ENCODE data around the gene RSBN1. TPM values are rescaled to one million over a fixed set of nuclear protein-coding genes. Genes with fewer than 3 reads are reported as not detected.

The RSBN1 gene
- total RNA-seq, 2 donors from 2014 or later: 16.1 to 23.5 TPM

DNA sequence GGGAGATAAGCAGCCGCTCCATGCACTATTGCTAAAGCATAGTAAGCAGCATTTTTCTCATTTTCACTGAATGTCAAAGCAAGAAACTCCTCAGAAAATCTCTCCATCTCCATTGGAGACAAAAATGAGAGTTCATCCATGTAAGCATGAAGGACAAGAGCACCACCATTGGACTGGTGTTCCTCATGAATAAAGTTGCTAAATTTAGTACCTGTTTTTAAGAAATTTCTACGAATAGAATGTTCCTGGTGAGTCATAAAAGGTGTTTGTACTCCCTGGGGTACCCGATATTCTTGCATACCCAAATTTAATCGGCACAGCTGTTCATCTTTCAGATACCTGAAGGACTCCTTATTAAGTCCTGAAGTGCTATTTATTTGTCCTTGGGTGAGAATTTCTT is 14.8 kb downstream of the RSBN1 start:
- Histone ChIP-seq H3K4me3 (no peak overlapping the region), H3K36me3 (peaks cover 6% of the 10 kb centered on the region), H3K27me3 (replicated peaks; ENCODE audit: insufficient read depth) (no peaks in the 10 kb centered on the region), H3K4me1 (ENCODE audit: control insufficient read depth in 1 of 2, low read depth in 2 of 2) (peaks cover 29 to 51% of the 10 kb centered on the region in 2 donors), H3K27ac (no peak overlapping the region), H3K9me3 (no peaks in the 10 kb centered on the region)
- TF ChIP-seq, protein P1, sequence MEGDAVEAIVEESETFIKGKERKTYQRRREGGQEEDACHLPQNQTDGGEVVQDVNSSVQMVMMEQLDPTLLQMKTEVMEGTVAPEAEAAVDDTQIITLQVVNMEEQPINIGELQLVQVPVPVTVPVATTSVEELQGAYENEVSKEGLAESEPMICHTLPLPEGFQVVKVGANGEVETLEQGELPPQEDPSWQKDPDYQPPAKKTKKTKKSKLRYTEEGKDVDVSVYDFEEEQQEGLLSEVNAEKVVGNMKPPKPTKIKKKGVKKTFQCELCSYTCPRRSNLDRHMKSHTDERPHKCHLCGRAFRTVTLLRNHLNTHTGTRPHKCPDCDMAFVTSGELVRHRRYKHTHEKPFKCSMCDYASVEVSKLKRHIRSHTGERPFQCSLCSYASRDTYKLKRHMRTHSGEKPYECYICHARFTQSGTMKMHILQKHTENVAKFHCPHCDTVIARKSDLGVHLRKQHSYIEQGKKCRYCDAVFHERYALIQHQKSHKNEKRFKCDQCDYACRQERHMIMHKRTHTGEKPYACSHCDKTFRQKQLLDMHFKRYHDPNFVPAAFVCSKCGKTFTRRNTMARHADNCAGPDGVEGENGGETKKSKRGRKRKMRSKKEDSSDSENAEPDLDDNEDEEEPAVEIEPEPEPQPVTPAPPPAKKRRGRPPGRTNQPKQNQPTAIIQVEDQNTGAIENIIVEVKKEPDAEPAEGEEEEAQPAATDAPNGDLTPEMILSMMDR (IDR thresholded peaks at IDR 0.05): no peak
- ATAC-seq (ENCODE audit: insufficient number of reproducible peaks, low FRiP score, low read depth) (no peak), DNase-seq (ENCODE audit: low spot score) (no peak)

DNA sequence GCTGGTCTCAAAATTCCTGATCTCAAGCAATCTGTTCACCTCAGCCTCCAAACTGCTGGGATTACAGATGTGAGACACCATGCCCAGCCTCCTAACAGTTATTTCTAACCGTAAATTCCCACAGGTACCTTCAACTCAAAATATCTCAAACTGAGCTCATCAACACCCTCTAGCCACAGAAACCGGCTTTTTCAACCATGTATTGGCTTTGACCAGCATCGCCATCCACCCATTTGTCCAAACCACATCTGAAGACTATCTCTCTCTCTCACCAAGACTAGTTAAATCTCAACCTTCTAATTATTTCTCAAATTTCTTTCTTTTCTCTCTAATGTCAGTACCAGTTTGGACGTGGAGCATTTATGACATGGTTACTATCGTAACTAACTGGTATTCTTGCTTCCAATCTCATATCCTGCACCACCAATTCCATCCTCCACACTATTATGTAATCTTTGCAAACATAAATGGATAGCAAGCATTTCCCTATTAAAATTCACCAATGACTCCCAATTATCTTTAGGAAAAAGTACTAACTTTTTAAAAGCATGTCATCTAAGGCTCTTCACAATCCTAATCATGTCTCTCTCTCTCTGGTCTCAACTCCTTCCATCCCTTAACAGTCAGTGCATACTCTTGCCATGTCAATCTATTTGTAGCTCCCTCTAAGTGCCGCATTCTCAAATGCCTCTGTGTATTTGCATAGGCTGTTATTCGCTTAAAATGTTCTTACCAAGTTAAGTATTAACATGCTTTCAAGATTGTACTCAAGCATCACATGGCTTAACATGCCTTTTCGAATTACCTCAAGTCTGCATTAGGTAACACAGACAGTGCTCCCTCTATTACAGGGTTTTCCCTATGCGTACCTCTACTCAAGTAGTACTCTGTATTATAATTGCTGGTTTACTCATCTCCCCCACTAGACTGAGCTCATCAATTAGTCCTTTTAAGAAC is 18.1 kb downstream of the RSBN1 start:
- Histone ChIP-seq H3K9me3 (no peaks in the 10 kb centered on the region), H3K4me1 (ENCODE audit: control insufficient read depth in 1 of 2, low read depth in 2 of 2) (peaks cover 16 to 36% of the 10 kb centered on the region in 2 donors), H3K36me3 (peaks cover 6% of the 10 kb centered on the region), H3K27ac (no peak overlapping the region), H3K4me3 (no peak overlapping the region), H3K27me3 (replicated peaks; ENCODE audit: insufficient read depth) (no peaks in the 10 kb centered on the region)
- ATAC-seq (ENCODE audit: insufficient number of reproducible peaks, low FRiP score, low read depth) (no peak), DNase-seq (ENCODE audit: low spot score) (no peak)
- TF ChIP-seq, protein P1 (IDR thresholded peaks at IDR 0.05): no peak

DNA sequence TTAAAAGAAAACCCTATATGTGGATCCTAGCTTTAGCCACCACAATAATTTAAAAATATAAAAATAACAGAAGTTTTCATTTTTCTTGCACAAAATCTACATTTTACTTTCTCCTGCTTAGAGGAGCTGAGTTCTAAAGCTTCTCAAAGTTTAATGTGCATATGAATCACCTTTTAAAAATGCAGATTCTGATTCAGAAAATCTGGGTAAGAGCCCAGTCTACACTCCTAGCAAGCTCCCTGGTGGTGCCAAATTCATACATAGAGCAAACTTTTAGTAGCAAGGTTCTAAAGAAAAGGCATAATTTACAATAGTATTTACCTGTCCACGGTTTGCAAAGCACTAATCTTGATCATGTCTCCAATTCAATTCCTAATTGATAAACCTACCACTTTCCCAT is 19.3 kb downstream of the RSBN1 start:
- peaks cover 16 to 27% of the 10 kb centered on the region in 2 donors for H3K4me1 ChIP-seq (ENCODE audit: control insufficient read depth in 1 of 2, low read depth in 2 of 2)
- H3K36me3 ChIP-seq: peaks cover 6% of the 10 kb centered on the region
- no peak overlapping the region for H3K27ac ChIP-seq
- no peaks in the 10 kb centered on the region for H3K9me3 ChIP-seq
- ATAC-seq (ENCODE audit: insufficient number of reproducible peaks, low FRiP score, low read depth) (no peak), DNase-seq (ENCODE audit: low spot score) (no peak)
- H3K4me3 ChIP-seq: no peak overlapping the region
- H3K27me3 ChIP-seq (replicated peaks; ENCODE audit: insufficient read depth): no peaks in the 10 kb centered on the region
- TF ChIP-seq, protein P1 (IDR thresholded peaks at IDR 0.05): no peak

DNA sequence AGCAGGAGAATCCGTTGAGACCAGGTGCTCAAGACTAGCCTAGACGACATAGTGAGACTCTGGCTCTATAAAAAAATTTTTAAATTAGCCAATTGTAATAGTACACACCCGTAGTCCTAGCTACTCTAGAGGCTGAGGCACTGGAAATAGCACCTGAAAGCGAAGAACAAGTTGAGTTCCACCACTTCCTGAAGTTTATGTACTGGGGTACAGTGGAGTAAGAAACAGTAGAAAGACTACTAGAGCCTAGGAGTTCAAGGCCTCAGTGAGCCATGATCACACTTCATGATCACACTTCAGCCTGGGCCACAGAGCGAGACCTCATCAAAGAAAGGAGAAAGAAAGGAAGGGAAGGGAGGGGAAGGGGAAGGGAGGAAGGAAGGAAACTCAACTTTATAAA is 19.8 kb downstream of the RSBN1 start:
- no peaks in the 10 kb centered on the region for H3K9me3 ChIP-seq
- H3K4me1 ChIP-seq (ENCODE audit: control insufficient read depth in 1 of 2, low read depth in 2 of 2): peaks cover 16 to 24% of the 10 kb centered on the region in 2 donors
- no peak overlapping the region for H3K4me3 ChIP-seq
- peaks cover 4% of the 10 kb centered on the region for H3K36me3 ChIP-seq
- ATAC-seq (ENCODE audit: insufficient number of reproducible peaks, low FRiP score, low read depth) (no peak), DNase-seq (ENCODE audit: low spot score) (no peak)
- no peaks in the 10 kb centered on the region for H3K27me3 ChIP-seq (replicated peaks; ENCODE audit: insufficient read depth)
- H3K27ac ChIP-seq: no peak overlapping the region
- TF ChIP-seq, protein P1 (IDR thresholded peaks at IDR 0.05): no peak

DNA sequence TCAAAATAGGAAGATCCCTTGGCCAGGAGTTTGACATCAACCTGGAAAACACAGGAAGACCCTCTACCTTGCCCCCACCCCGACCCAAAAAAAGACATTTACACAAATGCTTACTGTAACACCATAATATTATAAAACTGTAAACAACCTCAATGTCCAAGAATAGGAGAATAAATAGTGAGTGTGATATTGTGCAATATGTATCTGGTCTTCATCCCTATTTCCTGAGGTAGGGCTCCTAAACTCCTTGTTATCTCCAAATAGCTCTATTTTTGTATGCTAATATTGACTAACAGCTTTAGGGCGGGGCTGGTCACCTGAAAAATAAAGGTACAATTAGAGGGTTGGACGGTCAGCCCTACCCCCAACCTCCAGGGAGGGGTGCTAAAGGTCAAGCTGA is 23.5 kb downstream of the RSBN1 start:
- no peak overlapping the region for H3K27ac ChIP-seq
- H3K4me3 ChIP-seq: no peak overlapping the region
- DNase-seq (ENCODE audit: low spot score) (no peak), ATAC-seq (ENCODE audit: insufficient number of reproducible peaks, low FRiP score, low read depth) (no peak)
- H3K27me3 ChIP-seq (replicated peaks; ENCODE audit: insufficient read depth): no peaks in the 10 kb centered on the region
- H3K4me1 ChIP-seq (ENCODE audit: control insufficient read depth in 1 of 2, low read depth in 2 of 2): peaks cover 26 to 36% of the 10 kb centered on the region in 2 donors
- TF ChIP-seq, protein P1 (IDR thresholded peaks at IDR 0.05): no peak
- no peaks in the 10 kb centered on the region for H3K9me3 ChIP-seq
- H3K36me3 ChIP-seq: no peaks in the 10 kb centered on the region

All from thoracic aorta (tissue), 2 donors.